Astrocyte (in vitro differentiated cells and primary cell): ENCODE data around the gene ADCY5. TPM values are rescaled to one million over a fixed set of nuclear protein-coding genes. Genes with fewer than 3 reads are reported as not detected.

ENCODE experiments used
- DNase-seq: peaks from one replicate; pipeline ENCODE4 v3.0.0-alpha.2; 2010; ENCODE audit warnings: low read depth
- FAIRE-seq: peaks from 2 replicates; lab custom pipeline; 2011; peaks lifted over from hg19 to GRCh38; lab: Jason Lieb, UNC
- H2AFZ ChIP-seq: 2 replicates; pipeline ENCODE4 v1.6.0; 2012; ENCODE audit warnings: low read depth, low read length, inconsistent platforms
- H3K27ac ChIP-seq: 2 replicates; pipeline ENCODE4 v1.5.1; 2011; ENCODE audit warnings: low read depth, low read length, inconsistent platforms
- H3K27me3 ChIP-seq: 2 replicates; pipeline ENCODE4 v1.6.0; 2011; ENCODE audit warnings: low read length, inconsistent platforms; ENCODE audit not compliant: insufficient read depth
- H3K36me3 ChIP-seq: 2 replicates; pipeline ENCODE4 v1.5.1; 2011; ENCODE audit warnings: low read length, inconsistent platforms; ENCODE audit not compliant: insufficient read depth
- H3K4me1 ChIP-seq: 2 replicates; pipeline ENCODE4 v1.5.1; 2011; ENCODE audit warnings: low read length, inconsistent platforms; ENCODE audit not compliant: insufficient read depth
- H3K4me2 ChIP-seq: 2 replicates; pipeline ENCODE4 v1.6.0; 2012; ENCODE audit warnings: low read length, inconsistent platforms
- H3K4me3 ChIP-seq: 2 replicates; pipeline ENCODE4 v1.5.1; 2011; ENCODE audit warnings: low read depth, mild to moderate bottlenecking, low read length, inconsistent platforms; ENCODE audit not compliant: insufficient read depth
- H3K79me2 ChIP-seq: 2 replicates; pipeline ENCODE4 v1.6.0; 2012; ENCODE audit warnings: mild to moderate bottlenecking, low read length, inconsistent platforms; ENCODE audit not compliant: insufficient read depth
- H3K9ac ChIP-seq: 2 replicates; pipeline ENCODE4 v1.6.0; 2012; ENCODE audit warnings: mild to moderate bottlenecking, low read length, inconsistent platforms
- H3K9me3 ChIP-seq: 2 replicates; pipeline ENCODE4 v1.5.1; 2012; ENCODE audit warnings: low read depth, mild to moderate bottlenecking, low read length, inconsistent platforms; ENCODE audit not compliant: insufficient read depth
- H4K20me1 ChIP-seq: 2 replicates; pipeline ENCODE4 v1.6.0; 2012; ENCODE audit warnings: low read length, inconsistent platforms; ENCODE audit not compliant: insufficient read depth
- H3K27ac Mint-ChIP-seq: one replicate; pipeline ENCODE4 v1.8.0; 2021; ENCODE audit warnings: mild to moderate bottlenecking, mixed read lengths; ENCODE audit not compliant: unreplicated experiment
- H3K27me3 Mint-ChIP-seq: one replicate; pipeline ENCODE4 v1.8.0; 2021; ENCODE audit warnings: low read depth, mixed read lengths; ENCODE audit not compliant: unreplicated experiment
- H3K36me3 Mint-ChIP-seq: one replicate; pipeline ENCODE4 v1.8.0; 2021; ENCODE audit warnings: low read depth, mixed read lengths; ENCODE audit not compliant: unreplicated experiment
- H3K4me1 Mint-ChIP-seq: one replicate; pipeline ENCODE4 v1.8.0; 2021; ENCODE audit warnings: low read depth, mixed read lengths; ENCODE audit not compliant: unreplicated experiment
- H3K4me3 Mint-ChIP-seq: one replicate; pipeline ENCODE4 v1.8.0; 2021; ENCODE audit warnings: mild to moderate bottlenecking, moderate library complexity, mixed read lengths; ENCODE audit not compliant: unreplicated experiment
- H3K9me3 Mint-ChIP-seq: one replicate; pipeline ENCODE4 v1.8.0; 2021; ENCODE audit warnings: mild to moderate bottlenecking, mixed read lengths; ENCODE audit not compliant: unreplicated experiment
- CTCF ChIP-seq: IDR thresholded peaks from 2 replicates; pipeline ENCODE4 v1.5.1; 2011; ENCODE audit warnings: low read depth, mild to moderate bottlenecking, inconsistent platforms, low read length, moderate library complexity; ENCODE audit not compliant: insufficient read depth
- EZH2 ChIP-seq: IDR thresholded peaks from 2 replicates; pipeline ENCODE4 v1.6.1; 2012; ENCODE audit warnings: mild to moderate bottlenecking, low read length, inconsistent platforms; ENCODE audit not compliant: insufficient read depth
- total RNA-seq: library from RNA; stranded (reverse); gene quantifications from 2 replicates; pipeline ENCODE4 v1.2.1, GENCODE V29; 2021

The ADCY5 gene
- total RNA-seq, 1 donor from 2014 or later, result 1.2 TPM

- Histone ChIP-seq H4K20me1 (no peaks in the 10 kb centered on the region), H2AFZ (no peak overlapping the region), H3K36me3 (no peaks in the 10 kb centered on the region), H3K9me3 (peaks cover 3% of the 10 kb centered on the region), H3K79me2 (no peaks in the 10 kb centered on the region), H3K27me3 (peaks cover 28% of the 10 kb centered on the region), H3K4me1 (no peaks in the 10 kb centered on the region), H3K4me3 (no peak overlapping the region), H3K27ac (no peak overlapping the region), H3K9ac (no peak overlapping the region), H3K4me2 (no peak overlapping the region)
- no peak overlapping the region for H3K4me3 Mint-ChIP-seq
- H3K27ac Mint-ChIP-seq, result no peak overlapping the region
- no peak for DNase-seq
- no peak for FAIRE-seq
- no peak for TF ChIP-seq EZH2
- TF ChIP-seq CTCF, result no peak
- peaks cover 46% of the 10 kb centered on the region for H3K27me3 Mint-ChIP-seq
- no peaks in the 10 kb centered on the region for H3K36me3 Mint-ChIP-seq
- H3K4me1 Mint-ChIP-seq, result peaks cover 7% of the 10 kb centered on the region
- H3K9me3 Mint-ChIP-seq, result peaks cover under 1% of the 10 kb centered on the region
Observed at GRCh38 chr3:123371859-123372685, 76.8 kb downstream of the ADCY5 start.

DNA sequence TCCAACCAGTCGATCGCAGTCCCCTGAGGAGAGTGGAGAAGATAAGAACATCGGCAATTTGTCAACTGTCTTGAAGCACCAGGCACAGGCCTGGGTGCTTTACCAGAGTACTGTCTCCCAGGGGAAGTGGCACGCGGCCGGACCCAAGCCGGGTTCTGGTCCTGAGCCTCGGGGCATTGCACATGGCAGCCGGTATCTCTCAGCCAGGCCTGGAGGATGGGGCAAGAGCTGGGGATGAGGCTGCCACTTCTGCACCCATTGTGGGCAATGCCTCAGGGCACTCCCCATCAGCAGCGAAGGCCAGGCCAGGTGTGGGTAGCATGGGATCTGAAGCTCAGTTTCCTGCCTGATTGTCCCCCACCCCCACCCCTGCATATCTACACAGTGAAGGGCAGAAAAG lies 77.5 kb downstream of the ADCY5 start:
- Histone ChIP-seq H3K9me3 (peaks cover 3% of the 10 kb centered on the region), H3K4me3 (no peak overlapping the region), H3K9ac (no peak overlapping the region), H3K4me1 (no peaks in the 10 kb centered on the region), H2AFZ (no peak overlapping the region), H3K27ac (no peak overlapping the region), H4K20me1 (no peaks in the 10 kb centered on the region), H3K79me2 (no peaks in the 10 kb centered on the region), H3K36me3 (no peaks in the 10 kb centered on the region), H3K27me3 (peaks cover 28% of the 10 kb centered on the region), H3K4me2 (no peak overlapping the region)
- no peak for FAIRE-seq
- no peak for TF ChIP-seq EZH2
- no peak for TF ChIP-seq CTCF
- Mint-ChIP-seq H3K4me1 (peaks cover 7% of the 10 kb centered on the region), H3K9me3 (no peaks in the 10 kb centered on the region), H3K27ac (no peak overlapping the region), H3K27me3 (peaks cover 41% of the 10 kb centered on the region), H3K4me3 (no peak overlapping the region), H3K36me3 (no peaks in the 10 kb centered on the region)
- DNase-seq, result no peak

- no peak overlapping the region for H2AFZ ChIP-seq
- H3K9ac ChIP-seq, result no peak overlapping the region
- Mint-ChIP-seq H3K9me3 (no peaks in the 10 kb centered on the region), H3K4me3 (no peak overlapping the region), H3K4me1 (peaks cover 7% of the 10 kb centered on the region), H3K36me3 (no peaks in the 10 kb centered on the region), H3K27ac (no peak overlapping the region), H3K27me3 (peaks cover 41% of the 10 kb centered on the region)
- H3K27me3 ChIP-seq, result peaks cover 29% of the 10 kb centered on the region
- H3K9me3 ChIP-seq, result peaks cover 3% of the 10 kb centered on the region
- no peak for FAIRE-seq
- no peaks in the 10 kb centered on the region for H3K4me1 ChIP-seq
- H3K36me3 ChIP-seq, result no peaks in the 10 kb centered on the region
- TF ChIP-seq CTCF, result no peak
- TF ChIP-seq EZH2, result no peak
- H3K27ac ChIP-seq, result no peak overlapping the region
- H4K20me1 ChIP-seq, result no peaks in the 10 kb centered on the region
- H3K79me2 ChIP-seq, result no peaks in the 10 kb centered on the region
- DNase-seq, result no peak
- H3K4me2 ChIP-seq, result no peak overlapping the region
- no peak overlapping the region for H3K4me3 ChIP-seq
Observed at GRCh38 chr3:123370819-123371218, 78.1 kb downstream of the ADCY5 start.
